HG03280 (cell line): Measurements from ENCODE around the gene SERTM2.

ENCODE experiments used
- ATAC-seq: cut with Tn5 transposase; IDR thresholded peaks from one replicate; pipeline ENCODE4 v1.9.1; 2021; ENCODE audit warnings: mild to moderate bottlenecking, moderate library complexity; ENCODE audit not compliant: unreplicated experiment

The SERTM2 gene

GRCh38 chrX:111555406-111555958, 44.0 kb downstream of the SERTM2 start:
- ATAC-seq = no peak

- no peak for ATAC-seq
These were observed 49.4 kb downstream of the SERTM2 start for GRCh38 chrX:111560801-111561200.

- ATAC-seq = no peak
These were observed 50.4 kb downstream of the SERTM2 start for GRCh38 chrX:111561851-111562250.

GRCh38 chrX:111567542-111568255, 56.3 kb downstream of the SERTM2 start:
- no peak for ATAC-seq

DNA sequence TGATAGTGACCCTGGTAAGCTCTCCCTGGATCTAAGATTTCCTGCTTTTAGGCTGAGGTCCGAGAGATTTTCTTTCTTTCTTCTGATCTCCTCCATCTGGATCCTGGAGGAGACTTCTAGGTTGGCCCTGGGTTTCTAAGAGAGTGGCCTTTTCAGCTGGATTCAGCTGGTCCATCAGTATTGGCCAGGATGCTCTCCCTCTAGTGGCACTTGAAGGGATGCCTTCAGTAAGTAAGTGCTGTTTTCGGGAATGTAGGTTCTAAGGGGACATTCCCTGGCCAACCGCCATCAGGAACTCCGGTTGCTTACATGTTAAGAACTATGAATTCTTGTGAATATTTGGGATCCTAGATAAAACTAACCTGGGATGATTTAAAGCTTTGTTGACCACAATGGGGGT, 56.9 kb downstream of the SERTM2 start:
- ATAC-seq = no peak

GRCh38 chrX:111568817-111569216, 57.4 kb downstream of the SERTM2 start:
- no peak for ATAC-seq
